HepG2 (cell line): ENCODE data around the gene GDE1. TPM values are rescaled to one million over a fixed set of nuclear protein-coding genes. Genes with fewer than 3 reads are reported as not detected.

Experiments
- CTCF ChIP-seq: sonication (generic); formaldehyde crosslinking; IDR thresholded peaks from 2 replicates; pipeline ENCODE4 v1.5.0; 2020; ENCODE audit warnings: mild to moderate bottlenecking, missing genetic modification reagents, moderate library complexity
- GPN1 ChIP-seq: sonication (generic); formaldehyde crosslinking; IDR thresholded peaks from 2 replicates; pipeline ENCODE4 v1.5.1; 2020; ENCODE audit warnings: missing genetic modification reagents, borderline replicate concordance
- MXD4 ChIP-seq: IDR thresholded peaks from 2 replicates; pipeline ENCODE4 v1.6.1; 2016; ENCODE audit warnings: mild to moderate bottlenecking, missing biosample characterization, missing genetic modification reagents
- NFATC3 ChIP-seq: sonication (generic); formaldehyde crosslinking; IDR thresholded peaks from 2 replicates; pipeline ENCODE4 v1.5.1; 2020; ENCODE audit warnings: mild to moderate bottlenecking, missing genetic modification reagents
- RAD21 ChIP-seq: fragments of 450-650 bp; formaldehyde crosslinking; IDR thresholded peaks from 2 replicates; pipeline ENCODE4 v1.5.0; 2020; ENCODE audit warnings: mild to moderate bottlenecking
- RBFOX2 ChIP-seq: fragments of 200-400 bp; formaldehyde crosslinking; IDR thresholded peaks from 2 replicates; pipeline ENCODE4 v1.6.1; 2017; ENCODE audit warnings: low read depth, mild to moderate bottlenecking, low read length
- SYNCRIP ChIP-seq: fragments of 200-400 bp; formaldehyde crosslinking; IDR thresholded peaks from 2 replicates; pipeline ENCODE4 v1.6.1; 2018; ENCODE audit warnings: mild to moderate bottlenecking, low read depth, low read length; ENCODE audit not compliant: insufficient read depth
- ZMYM3 ChIP-seq: sonication (generic); formaldehyde crosslinking; IDR thresholded peaks from 2 replicates; pipeline ENCODE4 v1.5.1; 2020; ENCODE audit warnings: mild to moderate bottlenecking, missing genetic modification reagents
- ZNF407 ChIP-seq: sonication (generic); formaldehyde crosslinking; IDR thresholded peaks from one replicate; pipeline ENCODE4 v1.5.1; 2020; ENCODE audit warnings: mild to moderate bottlenecking, missing genetic modification reagents; ENCODE audit errors: not compliant biosample characterization
- ZNF567 ChIP-seq: sonication (generic); formaldehyde crosslinking; IDR thresholded peaks from 2 replicates; pipeline ENCODE4 v1.8.1; 2023; ENCODE audit warnings: mild to moderate bottlenecking, missing genetic modification reagents, borderline replicate concordance
- ZNF644 ChIP-seq: IDR thresholded peaks from 2 replicates; pipeline ENCODE4 v1.6.1; 2016; ENCODE audit warnings: low read depth
- ZNF75D ChIP-seq: sonication (generic); formaldehyde crosslinking; IDR thresholded peaks from 2 replicates; pipeline ENCODE4 v1.8.1; 2023; ENCODE audit warnings: missing genetic modification reagents, mild to moderate bottlenecking, borderline replicate concordance
- ZNF850 ChIP-seq: sonication (generic); formaldehyde crosslinking; conservative IDR thresholded peaks from 2 replicates; pipeline ENCODE4 v1.9.0; 2021; ENCODE audit warnings: mild to moderate bottlenecking, missing genetic modification reagents
- ZZZ3 ChIP-seq: sonication (generic); formaldehyde crosslinking; IDR thresholded peaks from 2 replicates; pipeline ENCODE4 v1.4.0; 2020; ENCODE audit warnings: missing genetic modification reagents, mild to moderate bottlenecking, borderline replicate concordance
- polyA plus RNA-seq, 8 experiments: library from polyadenylated mRNA; depleted of rRNA in 3 of 8; stranded (reverse) in 7 of 8; unstranded in 1 of 8; fragments of >200 nt; fragmentation: Illumina TruSeq in 4 of 8; extraction: Trizol in 4 of 8; gene quantifications; 2 replicates each; pipeline versions ENCODE4 v1.2.1 to v1.2.3, GENCODE V29; 2011 to 2016; ENCODE audit warnings: low read depth in 4 of 8, missing spikeins in 1 of 8, mixed read lengths in 1 of 8; ENCODE audit not compliant: insufficient read depth in 1 of 8
- total RNA-seq, 5 experiments: library from RNA; depleted of rRNA; stranded (reverse); fragments of >200 nt; fragmentation: Illumina TruSeq; extraction: Trizol; gene quantifications; 2 replicates each; pipeline ENCODE4 v1.2.3, GENCODE V29; 2016; ENCODE audit warnings: low read depth in 1 of 5

The GDE1 gene
- total and polyA plus RNA-seq, 2 of the 13 experiments (the other 11 are each of a cell fraction or from before 2014, with no cell fraction given) = 35.9 to 59.0 TPM

GRCh38 chr16:19502395-19503131, 19.3 kb downstream of the GDE1 start (continued):
- no peak for TF ChIP-seq ZNF407 (CRISPR knock-in tag)
- no peak for TF ChIP-seq ZNF850 (CRISPR knock-in tag)
- TF ChIP-seq ZMYM3 = peak; percentile 35; the same call in 1 of the 2 replicates
- TF ChIP-seq MXD4 = no peak
- TF ChIP-seq GPN1 (CRISPR knock-in tag) = no peak
- TF ChIP-seq ZNF644 = 0 out of 2 replicates have a peak, but pooled peaks have one; percentile 43
- TF ChIP-seq NFATC3 (CRISPR knock-in tag) = no peak
- TF ChIP-seq CTCF (CRISPR knock-in tag) = peak; percentile 89
- peak; percentile 83 for TF ChIP-seq RAD21 (CRISPR knock-in tag)
- no peak for TF ChIP-seq RBFOX2
- TF ChIP-seq ZNF567 (CRISPR knock-in tag) = no peak
- no peak for TF ChIP-seq ZNF75D
- TF ChIP-seq ZZZ3 (CRISPR knock-in tag) = no peak
- no peak for TF ChIP-seq SYNCRIP
